H1 (cell line): ENCODE data around the gene EPB41L4B. TPM values are rescaled to one million over a fixed set of nuclear protein-coding genes. Genes with fewer than 3 reads are reported as not detected.

Experiments
- CHD7 ChIP-seq: fragments of 300-600 bp; sonication (generic); IDR thresholded peaks from 2 replicates; pipeline ENCODE4 v1.7.1; 2012; ENCODE audit warnings: low read length, moderate library complexity, mild to moderate bottlenecking, inconsistent platforms; ENCODE audit not compliant: insufficient replicate concordance
- JUND ChIP-seq: IDR thresholded peaks from 2 replicates; pipeline ENCODE4 v1.6.1; 2011; ENCODE audit warnings: mild to moderate bottlenecking, improper control_type of control experiment, low read length
- NANOG ChIP-seq: IDR thresholded peaks from 2 replicates; pipeline ENCODE4 v1.6.1; 2011; ENCODE audit warnings: low read length, low read depth, mild to moderate bottlenecking, inconsistent platforms; ENCODE audit not compliant: insufficient read depth, poor library complexity, severe bottlenecking
- POLR2AphosphoS5 ChIP-seq: IDR thresholded peaks from 2 replicates; pipeline ENCODE4 v1.6.1; 2011; ENCODE audit warnings: low read depth, low read length
- RBBP5 ChIP-seq: IDR thresholded peaks from 2 replicates; pipeline ENCODE4 v1.7.1; 2012; ENCODE audit warnings: low read depth, mild to moderate bottlenecking, inconsistent platforms, low read length, moderate library complexity, borderline replicate concordance
- polyA plus RNA-seq, 7 experiments: library from polyadenylated mRNA; depleted of rRNA in 3 of 7; stranded (reverse) in 5 of 7; unstranded in 2 of 7; fragments of >200 nt in 5 of 7; fragments of 200-250 nt in 2 of 7; gene quantifications; 1 replicate in 5 of 7; 2 replicates in 1 of 7; 4 replicates in 1 of 7; pipeline versions ENCODE4 v1.2.1 to v1.2.3, GENCODE V29; 2011 to 2013; ENCODE audit warnings: missing spikeins in 2 of 7, mixed read lengths in 2 of 7
- total RNA-seq: library from RNA; stranded (reverse); fragmentation: NEBNext Ultra II Directional; extraction: Animal tissue kit (Norgen Biotek cat#: 25700); gene quantifications from 2 replicates; pipeline ENCODE4 v1.2.1, GENCODE V29; 2021

EPB41L4B gene
- total and polyA plus RNA-seq, 2 of the 8 experiments (the other 6 are each of a cell fraction or from before 2014, with no cell fraction given) = 11.9 to 25.0 TPM

- TF ChIP-seq CHD7 = no peak
- TF ChIP-seq NANOG = no peak
- TF ChIP-seq JUND = no peak
- no peak for TF ChIP-seq POLR2AphosphoS5
- no peak for TF ChIP-seq RBBP5
These were observed 161.3 kb downstream of the EPB41L4B start (continued) for GRCh38 chr9:109159583-109159982.
